ENCODE data around the gene RAPGEF6. TPM values are rescaled to one million over a fixed set of nuclear protein-coding genes. Genes with fewer than 3 reads are reported as not detected.

The RAPGEF6 gene
- total RNA-seq, 1 experiment from 2014 or later, result 25.0 TPM

DNA sequence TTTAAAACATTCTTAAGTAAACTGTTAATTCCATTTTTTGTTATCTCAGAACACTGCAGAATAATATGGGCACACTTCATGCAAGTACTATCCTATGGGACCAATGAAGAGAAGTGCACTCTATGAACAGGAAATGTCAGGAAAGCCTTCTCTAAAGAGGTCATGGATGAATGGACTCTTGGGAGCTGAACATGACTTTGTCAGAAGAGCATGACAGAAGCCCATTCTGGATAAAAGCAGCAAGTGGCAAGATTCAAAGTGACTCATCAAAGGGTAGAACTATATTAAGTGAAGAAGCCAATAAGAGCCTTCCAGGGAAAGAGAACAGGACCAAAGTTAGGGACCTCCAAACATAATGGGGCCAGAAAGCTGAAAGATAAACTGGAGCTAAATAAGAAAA lies 94.0 kb downstream of the RAPGEF6 start:
- DNase-seq (ENCODE audit: low read depth, low spot score), result no peak
- Histone ChIP-seq H3K4me3 (ENCODE audit: low read depth in 2 of 2, low read length in 2 of 2) (no peak overlapping the region), H3K27ac (ENCODE audit: low read length) (no peak overlapping the region), H3K4me1 (ENCODE audit: control insufficient read depth, insufficient read depth, low read length) (no peaks in the 10 kb centered on the region), H3K27me3 (ENCODE audit: control insufficient read depth, insufficient read depth, low read length) (no peaks in the 10 kb centered on the region), H3K9me3 (ENCODE audit: control insufficient read depth, insufficient read depth, low read depth, low read length) (no peaks in the 10 kb centered on the region), H3K36me3 (ENCODE audit: control insufficient read depth, insufficient read depth, low read length) (no peaks in the 10 kb centered on the region)
- intact Hi-C loops (cut with micrococcal nuclease; ENCODE audit: unreplicated experiment), result no loop called here
- in situ Hi-C loops (cut with HindIII; ENCODE audit: low pct_unique_long_range_greater_than_20kb, low sequenced_read_pairs), result no loop called here
- no peak for ATAC-seq
- CTCF ChIA-PET, result no interaction called here
- POLR2A ChIA-PET, result no interaction called here
- TF ChIP-seq SIN3A (IDR thresholded peaks at IDR 0.05; ENCODE audit: borderline replicate concordance, insufficient read depth, low read depth, low read length) (no peak), TCF7L2 (IDR thresholded peaks at IDR 0.05; ENCODE audit: low read depth, low read length) (no peak), CTCF (IDR thresholded peaks at IDR 0.05) (no peak), POLR2AphosphoS5 (IDR thresholded peaks at IDR 0.05; ENCODE audit: low read depth, low read length) (no peak)
- TF ChIP-seq, protein P1, sequence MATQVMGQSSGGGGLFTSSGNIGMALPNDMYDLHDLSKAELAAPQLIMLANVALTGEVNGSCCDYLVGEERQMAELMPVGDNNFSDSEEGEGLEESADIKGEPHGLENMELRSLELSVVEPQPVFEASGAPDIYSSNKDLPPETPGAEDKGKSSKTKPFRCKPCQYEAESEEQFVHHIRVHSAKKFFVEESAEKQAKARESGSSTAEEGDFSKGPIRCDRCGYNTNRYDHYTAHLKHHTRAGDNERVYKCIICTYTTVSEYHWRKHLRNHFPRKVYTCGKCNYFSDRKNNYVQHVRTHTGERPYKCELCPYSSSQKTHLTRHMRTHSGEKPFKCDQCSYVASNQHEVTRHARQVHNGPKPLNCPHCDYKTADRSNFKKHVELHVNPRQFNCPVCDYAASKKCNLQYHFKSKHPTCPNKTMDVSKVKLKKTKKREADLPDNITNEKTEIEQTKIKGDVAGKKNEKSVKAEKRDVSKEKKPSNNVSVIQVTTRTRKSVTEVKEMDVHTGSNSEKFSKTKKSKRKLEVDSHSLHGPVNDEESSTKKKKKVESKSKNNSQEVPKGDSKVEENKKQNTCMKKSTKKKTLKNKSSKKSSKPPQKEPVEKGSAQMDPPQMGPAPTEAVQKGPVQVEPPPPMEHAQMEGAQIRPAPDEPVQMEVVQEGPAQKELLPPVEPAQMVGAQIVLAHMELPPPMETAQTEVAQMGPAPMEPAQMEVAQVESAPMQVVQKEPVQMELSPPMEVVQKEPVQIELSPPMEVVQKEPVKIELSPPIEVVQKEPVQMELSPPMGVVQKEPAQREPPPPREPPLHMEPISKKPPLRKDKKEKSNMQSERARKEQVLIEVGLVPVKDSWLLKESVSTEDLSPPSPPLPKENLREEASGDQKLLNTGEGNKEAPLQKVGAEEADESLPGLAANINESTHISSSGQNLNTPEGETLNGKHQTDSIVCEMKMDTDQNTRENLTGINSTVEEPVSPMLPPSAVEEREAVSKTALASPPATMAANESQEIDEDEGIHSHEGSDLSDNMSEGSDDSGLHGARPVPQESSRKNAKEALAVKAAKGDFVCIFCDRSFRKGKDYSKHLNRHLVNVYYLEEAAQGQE (IDR thresholded peaks at IDR 0.05; ENCODE audit: insufficient read depth in 1 of 2, low read depth in 2 of 2, low read length in 1 of 2), result no peak
- no TSS peak for BruUV-seq (replicated peaks)

- POLR2A ChIA-PET, result interaction anchor here (0.7 kb wide), 1 partner anchor 237 kb away, joined by 3 read pairs; no protein-coding TSS in a partner anchor
- no TSS peak for BruUV-seq (replicated peaks)
- CTCF ChIA-PET, result no interaction called here
These were observed 95.8 kb downstream of the RAPGEF6 start for GRCh38 chr5:131539251-131539650.

More at GRCh38 chr5:131539251-131539650, 95.8 kb downstream of the RAPGEF6 start:
- no peaks in the 10 kb centered on the region for H3K4me1 ChIP-seq (ENCODE audit: control insufficient read depth, insufficient read depth, low read length)
- no peaks in the 10 kb centered on the region for H3K27me3 ChIP-seq (ENCODE audit: control insufficient read depth, insufficient read depth, low read length)
- no peak for TF ChIP-seq CTCF (IDR thresholded peaks at IDR 0.05)
- TF ChIP-seq POLR2AphosphoS5 (IDR thresholded peaks at IDR 0.05; ENCODE audit: low read depth, low read length), result no peak
- no peak for TF ChIP-seq SIN3A (IDR thresholded peaks at IDR 0.05; ENCODE audit: borderline replicate concordance, insufficient read depth, low read depth, low read length)
- TF ChIP-seq, protein P1 (IDR thresholded peaks at IDR 0.05; ENCODE audit: insufficient read depth in 1 of 2, low read depth in 2 of 2, low read length in 1 of 2), result no peak
- TF ChIP-seq TCF7L2 (IDR thresholded peaks at IDR 0.05; ENCODE audit: low read depth, low read length), result no peak
- intact Hi-C loops (cut with micrococcal nuclease; ENCODE audit: unreplicated experiment), result no loop called here
- H3K36me3 ChIP-seq (ENCODE audit: control insufficient read depth, insufficient read depth, low read length), result no peaks in the 10 kb centered on the region
- DNase-seq (ENCODE audit: low read depth, low spot score) (no peak), ATAC-seq (no peak)
- no peak overlapping the region for H3K4me3 ChIP-seq (ENCODE audit: low read depth in 2 of 2, low read length in 2 of 2)
- no peaks in the 10 kb centered on the region for H3K9me3 ChIP-seq (ENCODE audit: control insufficient read depth, insufficient read depth, low read depth, low read length)
- in situ Hi-C loops (cut with HindIII; ENCODE audit: low pct_unique_long_range_greater_than_20kb, low sequenced_read_pairs), result no loop called here
- no peak overlapping the region for H3K27ac ChIP-seq (ENCODE audit: low read length)
